IPS-NIHi11 (cell line): Measurements from ENCODE around the gene METTL17.
A peak's percentile ranks its signal among the peaks of the same experiment; 100 is the strongest.
"Not testable (repeated sequence)": the region's sequence is repeated elsewhere in the genome, so short reads cannot be mapped to it uniquely, and the experiment has no call there.

ENCODE experiments used
- DNase-seq: peaks from one replicate; pipeline ENCODE4 v3.0.0; 2012; ENCODE audit warnings: mixed read lengths, low spot score

The METTL17 gene

GRCh38 chr14:20997115-20997514 lies 7.3 kb downstream of the METTL17 start:
- DNase-seq: no peak

DNA sequence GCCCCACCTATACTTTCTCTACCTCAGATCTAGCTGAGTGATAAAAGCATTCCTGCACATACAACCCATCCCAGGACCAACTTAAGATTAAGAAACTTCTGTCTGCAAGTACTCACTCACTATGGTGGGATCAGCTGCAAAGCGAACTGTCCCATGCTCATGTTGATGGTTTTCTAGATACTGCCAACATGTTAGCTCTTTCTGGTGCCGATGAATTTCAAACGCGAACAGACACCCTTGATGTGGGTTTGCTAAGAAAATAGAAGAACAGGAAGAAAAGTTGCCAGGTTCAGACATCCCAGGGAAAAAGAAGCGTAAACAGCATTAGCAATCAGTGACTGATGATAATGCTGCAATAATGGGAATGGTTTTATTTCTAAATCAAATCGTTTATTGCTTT lies 7.8 kb downstream of the METTL17 start:
- DNase-seq: no peak

- no peak for DNase-seq
Measured at GRCh38 chr14:20998139-20998538, 8.4 kb downstream of the METTL17 start.

DNA sequence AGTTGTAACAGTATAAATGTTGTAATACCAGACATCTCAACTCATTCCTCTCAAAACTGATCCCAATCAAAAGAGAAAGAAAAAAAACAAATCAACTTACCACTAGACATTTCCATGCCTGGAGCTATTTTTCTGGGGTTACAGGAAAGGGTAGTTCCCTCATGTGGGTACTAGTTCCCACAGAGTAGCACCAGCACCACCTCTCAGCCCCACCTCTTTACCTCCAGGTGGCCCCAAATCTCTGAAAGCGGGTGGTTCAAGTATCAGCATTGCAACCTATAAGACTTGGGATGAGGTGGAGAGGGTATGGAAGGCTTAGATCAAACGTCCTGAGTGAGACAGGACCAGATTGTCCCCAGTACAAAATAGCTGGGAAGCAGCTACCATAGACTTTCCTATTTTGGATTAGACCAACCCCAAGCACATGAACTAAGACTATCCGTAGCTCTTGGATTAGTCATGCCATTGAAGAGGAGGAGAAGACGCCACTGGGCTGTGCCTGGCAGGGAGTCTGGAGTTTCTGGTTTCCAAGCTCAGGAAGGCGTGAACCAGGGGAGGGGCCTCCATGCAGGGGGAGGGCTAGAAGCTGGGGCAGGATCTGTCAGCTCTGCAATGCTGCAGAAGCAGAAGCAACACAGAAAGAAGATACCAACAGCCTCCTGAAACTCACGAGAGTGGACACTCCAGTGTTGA lies 9.0 kb downstream of the METTL17 start, which contains the start of gene SLC39A2:
TSS of gene SLC39A2 (plus strand) at position 620 of the 693 bp plus-strand sequence. CDS start 154 bp downstream, outside the sequence.
- DNase-seq: peak; percentile 76

GRCh38 chr14:20999591-20999990 lies 9.8 kb downstream of the METTL17 start:
- DNase-seq: no peak

DNA sequence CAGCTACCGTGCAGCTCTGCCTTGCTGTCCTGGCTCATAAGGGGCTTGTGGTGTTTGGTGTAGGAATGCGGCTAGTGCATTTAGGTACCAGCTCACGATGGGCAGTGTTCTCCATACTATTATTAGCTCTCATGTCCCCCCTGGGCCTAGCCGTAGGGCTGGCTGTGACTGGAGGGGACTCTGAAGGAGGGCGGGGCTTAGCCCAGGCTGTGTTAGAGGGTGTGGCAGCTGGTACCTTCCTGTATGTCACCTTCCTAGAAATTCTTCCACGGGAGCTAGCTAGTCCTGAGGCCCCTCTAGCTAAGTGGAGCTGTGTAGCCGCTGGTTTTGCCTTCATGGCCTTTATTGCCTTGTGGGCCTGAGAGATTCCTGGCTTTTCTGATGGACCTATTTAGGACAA lies 11.4 kb downstream of the METTL17 start:
- DNase-seq: no peak

GRCh38 chr14:21003788-21004346 lies 14.1 kb downstream of the METTL17 start:
- DNase-seq: no peak

DNA sequence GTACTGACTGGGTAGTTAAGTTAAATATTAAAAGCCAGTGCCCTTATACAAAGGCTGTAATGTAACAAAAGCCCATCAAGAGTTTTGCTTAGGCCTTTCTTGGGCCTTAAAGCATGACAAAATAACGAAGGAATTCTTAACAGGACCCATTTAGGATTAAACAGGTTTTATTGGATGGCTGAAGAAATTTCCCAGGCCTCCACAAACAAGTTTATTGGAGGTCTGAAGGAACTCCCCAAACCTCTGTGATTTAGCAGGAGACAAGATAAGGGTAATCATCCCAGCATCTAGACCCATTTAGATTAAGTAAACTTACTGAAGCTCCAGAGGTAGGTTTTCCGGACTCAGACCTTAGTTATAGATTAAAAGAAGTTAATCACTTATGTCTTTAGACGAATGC lies 19.9 kb downstream of the METTL17 start:
- DNase-seq: not testable (repeated sequence)

GRCh38 chr14:21011136-21011535 lies 21.4 kb downstream of the METTL17 start:
- no peak for DNase-seq

DNA sequence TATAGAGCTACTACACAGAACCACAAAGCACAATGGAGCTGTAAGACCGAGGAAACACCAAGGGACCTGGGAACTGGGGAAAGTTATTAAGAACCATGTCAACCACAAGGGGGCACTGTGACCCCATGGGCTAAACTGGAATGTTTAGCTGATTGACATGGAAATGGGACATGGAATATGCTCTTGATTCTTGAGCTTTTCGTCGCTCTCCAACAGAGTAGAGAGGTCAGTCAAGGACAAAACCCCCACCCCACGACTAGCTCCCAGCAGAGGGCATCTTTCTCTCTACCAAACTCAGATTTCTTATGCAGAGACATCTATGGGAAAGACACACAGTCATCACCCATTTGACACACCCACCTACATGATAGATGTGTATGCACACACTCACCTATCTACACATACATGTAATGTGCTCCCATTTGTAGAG lies 25.0 kb downstream of the METTL17 start:
- DNase-seq: peak; percentile 81

- no peak for DNase-seq
Measured at GRCh38 chr14:21015312-21015711, 25.5 kb downstream of the METTL17 start.

DNA sequence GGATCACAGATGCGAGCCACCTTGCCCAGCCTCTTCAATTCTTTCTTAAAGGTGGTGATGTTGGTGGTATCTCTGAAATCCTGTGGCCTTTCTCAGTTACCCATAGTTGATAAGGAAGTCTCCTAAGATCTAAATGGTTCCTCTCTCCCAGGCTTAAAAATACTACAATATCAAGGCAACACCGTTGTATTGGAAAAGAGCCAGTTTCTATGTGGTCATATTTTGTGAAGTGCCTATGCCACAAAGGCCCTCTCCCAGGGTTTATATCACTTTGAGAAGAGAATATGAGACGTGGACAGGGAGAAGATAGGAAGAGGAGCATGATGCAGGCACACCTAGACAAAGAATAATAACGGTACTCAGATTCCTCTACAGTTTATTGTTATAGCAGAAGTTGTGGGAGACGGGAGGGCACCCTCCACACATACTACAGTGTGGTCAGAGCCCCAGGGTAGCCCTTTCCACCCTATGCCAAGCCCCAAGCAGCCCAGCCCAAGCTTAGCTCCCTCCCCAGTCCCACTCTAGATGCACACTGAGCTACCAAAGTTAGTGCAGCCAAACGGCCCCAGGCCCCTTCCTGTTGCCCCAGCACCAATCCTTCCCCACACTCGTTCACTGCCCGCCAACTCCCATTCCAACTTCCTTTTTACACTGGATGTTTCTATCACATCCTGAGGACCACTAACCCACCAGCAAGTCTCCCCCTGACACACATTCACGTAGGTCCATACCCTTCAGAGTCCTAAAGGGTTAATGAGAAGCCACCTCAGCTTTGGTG lies 26.8 kb downstream of the METTL17 start:
- no peak for DNase-seq

DNA sequence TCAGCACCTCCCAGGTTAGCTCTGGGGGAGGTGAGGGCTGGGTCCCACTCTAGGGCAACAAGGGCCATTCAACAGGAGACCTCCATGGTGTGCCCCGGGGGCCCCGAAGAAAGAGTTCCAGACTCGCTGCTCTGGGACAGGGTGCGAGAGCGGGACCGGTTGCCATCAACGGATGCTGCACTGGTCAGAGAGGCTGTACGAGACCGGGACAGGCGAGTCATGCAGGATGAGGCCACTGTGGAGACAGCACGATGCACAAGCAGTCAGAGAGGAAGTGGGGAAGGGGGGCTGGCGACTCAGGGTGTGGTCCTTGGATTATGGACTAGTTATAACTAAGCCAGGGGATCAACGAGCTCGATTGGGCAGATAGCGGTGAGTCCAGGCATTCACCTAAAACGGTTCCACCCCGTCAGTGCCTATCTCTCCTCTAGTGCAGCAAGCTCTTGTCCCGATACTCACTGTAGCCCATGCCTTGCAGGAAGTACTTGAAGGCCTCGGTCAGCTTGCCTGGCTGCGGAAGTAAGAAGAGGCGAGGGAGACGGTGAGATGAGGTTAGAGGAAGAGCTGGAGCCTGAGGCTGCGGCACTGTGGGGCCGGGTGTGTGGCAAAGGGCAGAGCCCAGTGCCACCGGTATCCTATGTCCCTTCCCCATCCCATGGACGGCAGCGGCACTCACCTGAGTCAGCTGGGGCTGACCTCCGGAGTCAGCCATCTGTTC lies 27.9 kb downstream of the METTL17 start:
- no peak for DNase-seq

DNA sequence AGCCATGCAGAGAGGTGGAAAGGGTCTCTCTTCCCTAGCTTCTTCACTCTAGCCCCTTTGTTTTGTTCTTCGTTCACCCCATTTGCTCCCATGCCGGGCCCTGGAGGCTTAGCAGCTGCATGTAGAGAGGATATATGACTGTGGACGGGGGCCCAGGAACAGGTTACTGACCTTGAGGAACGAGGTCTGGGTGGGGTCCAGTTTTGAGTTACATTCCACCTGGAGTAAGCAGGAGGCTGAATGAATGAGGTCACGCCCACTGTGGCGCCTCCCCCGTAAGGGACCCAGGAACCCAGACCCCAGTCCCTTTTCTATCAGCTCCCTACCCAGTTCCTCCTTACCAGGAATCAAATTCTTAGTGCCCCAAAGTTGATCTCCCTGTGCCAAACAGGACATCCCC lies 28.5 kb downstream of the METTL17 start:
- no peak for DNase-seq

DNA sequence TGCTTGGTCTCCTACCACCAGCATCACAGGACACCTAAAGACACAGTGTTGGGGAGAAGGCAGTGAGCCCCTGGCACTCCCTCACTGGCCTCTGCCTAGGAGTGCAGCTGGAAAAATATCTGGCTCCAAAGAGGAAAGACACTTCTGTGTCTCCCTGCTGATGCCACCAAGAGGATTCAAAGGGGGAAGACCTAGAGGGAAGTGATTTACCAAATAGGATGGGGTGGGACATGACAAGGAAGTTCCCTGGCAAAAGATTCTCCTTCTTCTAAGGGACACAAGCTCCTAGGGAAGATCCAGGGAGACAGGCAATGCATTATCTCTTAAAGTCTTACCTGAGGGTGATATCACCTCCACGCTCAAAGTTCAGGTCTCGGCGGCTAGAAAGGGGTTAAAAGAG lies 29.0 kb downstream of the METTL17 start:
- no peak for DNase-seq

GRCh38 chr14:21019366-21019765 lies 29.6 kb downstream of the METTL17 start:
- no peak for DNase-seq

DNA sequence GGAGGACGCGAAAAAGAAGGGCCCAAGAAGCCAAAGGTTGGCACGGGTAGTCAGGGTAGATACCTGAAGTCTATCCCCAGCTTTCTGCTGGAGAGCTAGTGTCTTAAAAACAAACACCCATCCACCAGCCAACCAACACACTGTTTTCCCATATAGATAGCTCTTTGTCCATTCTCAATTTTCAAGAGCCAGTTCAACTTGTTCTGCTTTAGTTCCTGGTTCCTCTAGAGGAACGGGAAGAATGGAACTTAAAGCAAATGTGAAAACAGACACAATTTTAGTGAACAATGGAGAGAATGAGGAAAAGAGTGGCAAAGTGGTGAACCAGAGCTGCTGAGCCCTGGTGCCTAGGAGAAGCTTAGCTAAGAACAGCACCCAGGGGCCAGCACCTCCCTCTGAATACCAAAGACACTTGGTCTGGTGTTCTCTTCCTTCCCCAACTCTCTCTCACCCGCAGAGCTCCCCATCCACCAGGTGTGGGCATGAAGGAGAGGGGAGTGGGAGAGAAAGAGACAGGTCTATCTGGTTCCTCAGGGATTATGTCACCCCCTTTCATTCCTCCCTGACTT lies 31.3 kb downstream of the METTL17 start:
- DNase-seq: no peak

- DNase-seq: no peak
Measured at GRCh38 chr14:21022686-21023085, 32.9 kb downstream of the METTL17 start.

DNA sequence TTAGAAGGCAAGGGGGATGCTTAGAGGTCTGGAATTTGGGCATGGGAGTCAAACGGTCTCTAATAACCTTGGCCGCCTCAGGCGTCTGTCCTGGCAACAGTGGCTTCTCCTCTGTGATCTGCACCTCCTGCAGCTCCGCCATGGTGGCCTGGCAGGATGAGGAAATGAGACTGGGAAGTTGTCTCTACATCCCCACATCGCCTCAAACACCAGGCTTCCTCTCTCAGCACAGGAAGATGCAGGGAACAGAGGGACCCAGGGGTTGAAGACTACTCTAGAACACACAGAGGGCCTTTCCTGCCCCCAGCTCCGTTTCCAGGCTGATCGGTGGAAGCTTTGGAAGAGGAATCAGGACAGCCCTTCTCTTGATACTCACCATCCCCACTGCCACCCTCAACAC lies 33.4 kb downstream of the METTL17 start:
- DNase-seq: no peak

DNA sequence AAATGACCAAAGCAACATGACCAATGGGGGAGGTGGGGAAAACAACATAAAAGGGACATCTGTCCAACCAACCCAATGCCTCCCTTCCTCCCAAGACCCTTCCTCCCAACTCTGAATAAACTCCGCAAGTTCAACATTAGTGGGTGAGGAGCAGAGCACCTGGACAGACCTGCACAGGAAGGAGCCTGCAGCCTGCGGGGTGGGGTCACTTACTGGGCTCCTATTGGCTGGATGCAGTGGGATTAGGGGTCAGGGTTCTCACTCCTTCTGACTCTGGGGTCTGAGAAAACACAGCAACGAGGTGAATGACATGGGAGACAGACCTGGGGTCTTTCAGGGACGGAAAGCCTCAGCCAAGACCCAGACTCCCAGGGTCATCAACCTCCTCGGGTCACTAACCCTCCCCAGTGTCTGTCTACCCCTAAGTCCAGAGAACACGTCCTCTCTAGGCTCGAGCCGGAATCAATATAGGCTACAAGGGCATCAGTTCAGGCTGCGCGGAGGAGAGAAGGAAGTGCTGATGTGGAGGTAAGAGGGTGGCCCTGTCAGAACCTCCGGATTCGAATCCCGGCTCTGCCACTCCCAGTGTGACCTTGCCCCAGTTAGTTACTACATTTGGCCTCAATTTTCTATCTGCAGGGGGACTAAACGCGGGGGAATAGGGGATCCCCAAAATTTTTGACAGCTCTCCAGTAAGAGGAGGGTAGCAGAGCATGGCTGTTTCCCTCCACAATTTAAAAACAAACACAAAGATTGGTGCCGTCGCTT lies 34.2 kb downstream of the METTL17 start:
- DNase-seq: no peak
